HG02763 (cell line): ENCODE results near the gene MCTP2.

Source experiments
- ATAC-seq: cut with Tn5 transposase; IDR thresholded peaks from one replicate; pipeline ENCODE4 v1.9.1; 2021; ENCODE audit warnings: mild to moderate bottlenecking, moderate library complexity; ENCODE audit not compliant: unreplicated experiment

Gene MCTP2

DNA sequence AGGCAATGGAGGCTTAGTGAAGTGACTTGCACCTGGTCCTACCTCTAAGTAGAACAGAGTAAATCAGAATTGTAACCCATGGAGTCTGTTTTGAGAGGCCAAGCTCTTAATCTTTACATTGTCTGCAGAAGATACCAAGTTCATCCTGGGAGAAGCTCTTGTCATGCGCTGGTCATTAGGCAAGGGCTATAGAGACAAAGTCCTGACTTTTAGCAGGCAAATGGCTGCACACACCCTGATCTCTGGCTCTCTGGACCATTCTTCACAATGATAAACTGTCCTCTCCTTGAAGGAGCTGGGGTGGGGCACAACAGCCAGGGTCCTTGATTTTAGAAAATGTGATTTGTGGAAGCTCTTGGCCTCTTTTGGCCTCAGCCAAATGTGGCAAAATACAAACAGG is 65.4 kb downstream of the MCTP2 start:
- no peak for ATAC-seq

DNA sequence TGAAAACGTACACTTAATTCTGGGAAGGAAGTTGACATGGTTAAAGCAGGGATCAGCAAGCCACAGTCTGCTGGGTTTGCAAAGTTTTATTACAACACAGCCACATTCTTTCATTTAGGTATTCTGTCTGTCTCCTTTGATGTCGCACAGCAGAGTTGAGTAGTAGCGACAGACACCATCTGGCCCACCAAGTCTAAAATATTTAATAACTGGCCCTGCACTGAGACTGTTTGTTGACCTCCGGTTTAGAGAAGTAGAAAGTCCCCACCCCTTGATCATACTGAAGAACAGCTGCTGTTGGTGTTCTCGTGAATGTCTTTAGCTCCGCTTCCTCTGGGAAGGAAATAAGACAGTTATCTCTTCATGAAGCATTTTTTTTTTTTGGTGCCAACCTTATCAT is 66.2 kb downstream of the MCTP2 start:
- ATAC-seq, result peak; percentile 56

DNA sequence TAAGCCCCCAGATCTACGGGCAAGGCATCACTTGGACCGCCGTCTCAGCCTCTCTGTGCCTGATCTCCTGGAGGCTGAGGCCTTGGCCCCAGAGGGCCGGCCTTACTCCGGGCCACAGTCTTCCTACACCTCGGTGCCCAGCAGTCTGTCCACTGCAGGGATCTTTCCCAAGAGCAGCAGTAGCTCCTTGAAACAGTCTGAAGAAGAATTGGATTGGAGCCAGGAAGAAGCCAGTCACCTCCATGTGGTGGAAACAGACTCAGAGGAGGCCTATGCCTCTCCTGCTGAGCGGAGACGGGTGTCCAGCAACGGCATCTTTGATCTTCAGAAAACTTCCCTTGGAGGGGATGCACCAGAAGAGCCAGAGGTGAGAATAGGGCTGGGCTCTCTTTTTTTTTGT is 67.0 kb downstream of the MCTP2 start:
- ATAC-seq, result no peak

DNA sequence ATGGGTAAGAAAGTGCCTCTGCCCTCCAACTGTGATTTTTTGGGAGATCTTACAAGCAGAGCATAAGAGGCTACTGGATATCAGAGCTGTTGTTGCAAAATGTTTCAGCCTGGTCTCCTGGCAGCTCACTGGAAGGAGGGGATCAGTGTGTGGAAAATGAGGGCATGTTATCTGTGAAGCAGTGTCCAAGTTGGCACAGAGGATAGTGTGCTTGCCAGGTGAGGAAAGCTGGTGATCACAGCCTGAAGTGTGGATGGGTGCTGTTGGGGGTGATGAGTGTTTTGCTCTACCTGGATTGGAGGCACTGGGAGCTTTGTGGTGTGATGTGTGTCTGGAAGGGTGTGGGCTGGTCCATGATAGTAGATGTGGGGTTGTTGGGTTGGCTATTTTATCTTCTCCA is 69.3 kb downstream of the MCTP2 start:
- ATAC-seq, result no peak

DNA sequence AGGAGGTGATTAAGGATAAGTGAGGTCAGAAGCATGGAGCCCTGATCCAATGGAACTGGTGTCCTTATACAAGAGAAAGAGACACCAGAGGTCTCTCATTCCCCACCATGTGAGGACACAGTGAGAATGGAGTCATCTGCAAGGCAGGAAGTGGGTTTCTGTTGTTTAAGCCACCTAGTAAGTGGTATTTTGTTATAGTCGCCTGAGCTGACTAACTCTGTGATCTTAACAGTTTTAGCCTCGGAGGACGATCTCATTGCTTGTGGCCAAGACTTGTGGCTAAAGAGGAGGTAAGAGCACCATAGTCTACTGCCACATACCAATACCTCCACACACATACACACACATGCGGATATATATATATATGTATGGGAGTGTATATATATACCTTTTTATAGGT is 73.8 kb downstream of the MCTP2 start:
- peak; percentile 37 for ATAC-seq

DNA sequence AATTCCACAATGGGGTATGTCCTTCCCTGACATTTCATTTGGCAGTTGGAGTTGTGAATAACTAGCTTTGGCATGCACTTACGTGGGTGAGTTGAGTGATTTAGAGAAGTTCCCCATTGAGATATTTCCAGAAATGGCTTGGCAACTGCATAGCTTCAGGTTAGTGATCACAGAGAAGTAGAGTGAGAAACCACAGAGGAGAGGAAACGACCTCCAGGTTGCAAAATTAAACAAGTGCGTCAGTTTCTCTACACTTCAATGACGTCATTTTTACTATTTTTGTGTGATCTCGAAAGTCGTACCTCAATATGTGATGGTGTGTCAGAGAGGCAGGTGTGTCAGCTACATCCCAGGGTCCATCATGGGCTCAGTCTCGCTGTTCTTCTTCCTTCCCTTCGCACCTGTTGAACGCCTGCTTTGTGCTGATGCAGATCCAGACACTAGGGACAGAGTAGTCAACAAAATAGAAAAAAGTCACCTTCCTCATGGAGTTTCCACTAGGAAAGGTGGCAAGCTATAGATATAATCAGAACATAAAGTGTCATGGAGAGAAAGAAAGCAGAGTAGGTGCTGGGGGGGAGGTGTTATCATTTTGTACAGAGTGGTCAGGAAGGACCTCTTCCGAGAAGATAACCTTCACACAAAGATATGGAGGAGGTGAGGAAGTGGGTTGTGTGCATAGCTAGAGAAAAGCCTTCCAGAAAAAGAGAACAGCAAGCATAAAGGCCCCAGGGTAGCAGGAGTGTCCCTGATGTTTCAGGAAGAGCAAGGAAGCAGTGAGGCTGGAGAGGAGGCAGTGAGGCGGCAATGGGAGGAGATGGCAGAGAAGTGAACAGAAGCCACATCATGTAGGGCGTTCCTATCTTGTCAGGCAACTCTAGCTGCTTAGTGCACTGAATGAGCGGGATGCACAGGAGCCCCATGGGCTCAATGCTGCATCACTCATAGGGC is 75.6 kb downstream of the MCTP2 start:
- ATAC-seq, result peak; percentile 78

DNA sequence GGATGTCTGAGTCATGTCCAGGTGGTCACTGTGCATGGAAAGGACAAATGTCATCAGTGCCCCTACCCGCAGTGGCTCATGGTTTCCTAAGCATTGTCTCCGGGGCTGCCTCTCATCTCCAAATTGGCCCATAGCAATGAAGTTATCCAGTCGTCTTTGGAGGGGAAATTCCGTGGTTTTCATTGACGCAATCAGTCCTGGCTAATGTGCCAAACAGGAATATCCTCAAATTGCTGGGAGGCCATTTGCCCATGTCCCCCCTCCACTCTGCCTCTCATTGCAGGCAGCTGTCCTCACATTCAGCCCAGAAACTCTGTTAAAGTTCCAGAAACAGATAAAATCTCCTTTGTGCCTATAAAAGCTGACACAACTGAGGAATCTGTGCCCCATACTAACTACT is 81.6 kb downstream of the MCTP2 start:
- no peak for ATAC-seq

DNA sequence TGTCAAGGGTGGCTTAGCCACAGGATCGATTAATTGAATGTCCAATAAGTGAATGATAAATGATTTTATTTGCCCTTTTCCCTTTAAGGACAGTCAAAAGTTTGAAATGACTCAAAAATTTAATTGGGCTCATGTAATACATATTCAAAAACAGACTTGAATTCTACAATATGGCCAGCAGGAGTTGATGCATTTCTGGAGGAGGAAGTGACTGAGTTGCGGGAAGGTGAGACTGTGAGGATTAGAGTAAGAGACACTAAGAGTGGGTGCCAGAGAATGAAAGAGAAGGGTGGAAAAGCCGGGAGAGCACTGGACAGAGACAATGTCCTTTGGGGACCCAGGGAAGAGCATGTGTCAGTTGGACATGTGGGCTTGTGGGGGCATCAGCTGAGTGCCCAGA is 83.3 kb downstream of the MCTP2 start:
- ATAC-seq, result no peak

DNA sequence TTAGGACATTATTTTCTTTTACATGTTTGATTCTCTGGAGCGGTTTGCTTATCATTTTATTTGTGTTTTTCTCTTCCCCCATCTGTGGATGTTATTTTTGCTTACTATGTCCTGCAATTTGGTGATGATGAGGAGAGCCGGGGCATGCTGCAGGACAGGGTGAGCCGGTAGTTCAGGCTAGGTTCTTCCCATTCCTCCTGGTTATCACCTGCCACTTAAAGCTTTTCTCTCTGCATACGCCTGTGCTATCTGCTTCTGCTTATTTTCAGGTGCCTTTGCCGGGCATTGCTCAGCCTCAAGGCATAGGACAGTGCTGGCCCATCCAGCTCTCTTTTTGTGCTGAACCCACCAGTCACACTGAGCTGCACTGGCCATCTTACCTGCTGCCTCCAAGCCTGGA is 85.8 kb downstream of the MCTP2 start:
- no peak for ATAC-seq

DNA sequence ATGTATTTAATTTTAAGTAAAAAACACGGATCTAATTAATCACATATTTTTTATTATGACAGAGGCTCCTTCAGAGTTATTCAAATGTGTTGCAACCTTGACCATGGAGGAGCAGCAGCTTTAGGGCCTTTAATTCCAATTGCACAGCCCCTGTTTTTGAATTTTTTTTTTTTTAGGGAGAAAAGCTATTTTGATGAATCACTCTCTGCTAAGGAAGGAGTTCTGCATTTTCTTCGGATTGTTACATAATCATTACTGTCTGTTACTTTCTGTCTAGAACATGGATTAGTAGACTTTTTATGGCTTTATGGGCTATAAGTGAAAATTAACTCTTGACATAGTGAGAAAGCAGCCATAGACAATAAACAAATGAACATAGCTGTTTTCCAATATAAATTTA is 90.8 kb downstream of the MCTP2 start:
- ATAC-seq, result no peak

DNA sequence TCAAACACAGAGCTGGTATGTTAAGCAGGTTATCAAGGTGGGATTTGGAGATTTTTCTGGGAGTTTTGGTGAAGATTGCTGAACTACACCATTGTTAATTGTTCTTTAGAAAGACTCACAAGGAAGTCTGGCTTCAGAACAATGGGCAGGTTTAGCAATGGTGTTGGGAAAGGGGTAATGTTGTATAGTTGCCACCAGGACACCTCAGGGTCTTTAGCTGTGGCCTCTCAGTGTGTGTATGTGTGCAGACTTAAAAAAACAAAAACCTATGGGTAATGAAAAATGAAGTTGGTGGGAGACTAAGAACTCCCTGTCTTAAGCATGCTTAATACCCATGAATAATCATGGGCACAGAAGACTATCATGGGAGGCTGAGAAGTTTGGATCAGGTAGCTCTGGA is 91.7 kb downstream of the MCTP2 start:
- no peak for ATAC-seq

DNA sequence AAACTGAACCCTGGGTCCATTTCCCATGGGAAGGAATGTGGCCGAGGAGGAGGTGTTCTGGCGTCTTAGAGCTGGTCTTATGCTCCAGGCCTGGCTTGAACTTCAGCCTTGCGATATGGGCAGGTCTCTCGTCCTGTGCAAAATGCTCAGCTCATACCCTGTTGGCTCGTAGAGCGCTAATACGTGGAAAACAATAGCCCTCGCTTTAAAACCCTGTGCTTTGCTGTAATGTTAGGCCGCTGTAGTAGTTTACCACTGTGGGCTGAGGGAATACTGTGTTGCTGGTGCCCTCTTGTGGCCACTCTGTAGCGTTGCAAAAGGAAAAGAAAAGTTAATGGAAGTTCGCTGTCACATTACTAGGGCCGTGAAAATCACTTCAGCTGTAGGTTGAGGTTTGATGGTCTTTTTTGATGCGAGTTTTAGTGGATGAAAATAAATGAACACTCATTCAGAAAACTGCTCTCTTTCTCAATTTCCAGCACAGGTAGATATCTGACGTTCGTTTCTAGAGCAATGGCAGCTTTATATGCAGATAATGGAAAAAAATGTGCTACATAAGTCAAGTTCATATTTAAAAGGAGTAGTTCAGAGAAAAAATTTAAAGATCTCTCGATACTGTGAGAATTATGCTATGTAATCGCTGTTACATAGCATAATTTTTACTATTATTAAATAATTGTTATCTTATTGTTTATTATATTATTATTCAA is 92.9 kb downstream of the MCTP2 start:
- peak; percentile 76 for ATAC-seq

DNA sequence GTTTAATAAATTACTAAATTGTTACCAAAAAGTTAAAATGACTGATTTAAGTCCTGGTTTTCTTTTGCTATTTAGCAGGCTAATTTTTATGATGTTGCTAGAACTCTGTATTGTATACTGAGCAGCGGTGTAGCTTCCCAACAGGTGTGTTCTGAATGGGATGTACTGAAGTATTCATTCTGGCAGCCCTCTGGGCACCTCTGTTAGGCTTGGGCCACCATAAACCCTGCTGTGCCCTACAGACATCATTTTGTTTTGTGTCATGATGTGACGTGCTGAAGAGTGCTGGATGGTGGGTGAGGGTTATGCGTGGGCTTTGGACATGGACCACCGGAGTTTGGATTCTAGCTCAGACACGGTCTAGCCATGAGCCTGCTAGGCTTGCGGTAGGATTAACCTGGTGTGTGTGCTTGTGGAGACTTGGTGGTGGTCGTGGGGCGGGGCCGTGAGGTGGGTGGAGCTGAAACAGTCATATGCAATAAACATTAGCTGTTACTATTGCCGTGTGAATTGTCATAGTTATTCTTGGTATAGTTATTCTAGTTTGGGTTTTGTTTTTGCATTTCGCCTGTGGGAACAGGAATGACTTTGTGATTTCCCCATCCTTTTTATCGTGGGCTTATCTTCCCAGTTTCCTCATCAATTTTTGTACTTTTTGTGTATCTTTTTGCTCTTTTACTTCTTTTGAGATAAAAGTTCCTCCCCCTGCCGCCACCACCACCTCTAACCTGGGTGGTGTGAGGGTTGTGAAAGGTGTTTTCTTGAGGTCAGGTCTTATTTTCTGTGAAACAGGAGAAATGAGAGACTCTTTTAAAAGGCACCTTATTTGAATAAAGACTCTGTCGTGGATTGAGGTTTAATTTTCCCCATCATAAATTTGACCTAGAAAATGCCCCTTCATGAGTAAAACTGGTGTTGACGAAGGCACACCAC is 93.7 kb downstream of the MCTP2 start:
- no peak for ATAC-seq

DNA sequence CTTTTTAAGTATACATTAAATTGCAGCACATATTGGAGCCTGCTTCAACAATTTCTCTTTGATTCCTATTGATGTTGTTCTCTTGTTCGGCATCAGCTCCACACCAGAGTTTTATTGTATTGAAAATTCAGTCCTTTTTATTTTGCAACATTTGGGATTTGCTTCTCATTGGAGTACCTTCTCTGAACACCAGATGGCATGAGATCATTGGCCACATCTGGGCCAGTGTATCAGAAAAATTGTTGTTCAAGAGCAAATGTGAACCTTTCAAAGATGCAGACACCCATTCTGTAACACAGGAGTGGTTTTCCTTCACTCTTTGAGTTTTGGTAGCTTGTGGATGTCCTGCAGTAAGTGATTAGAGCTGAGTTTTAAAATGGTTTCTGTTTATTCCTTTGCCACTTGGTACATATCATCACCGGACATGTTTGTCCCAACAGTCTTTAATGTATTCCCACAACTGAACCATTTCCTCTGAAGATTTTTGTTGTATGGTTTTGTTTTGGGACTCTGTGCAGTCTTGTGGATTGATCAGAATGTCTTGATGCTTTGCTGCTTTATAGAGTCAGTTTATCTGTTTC is 96.1 kb downstream of the MCTP2 start:
- no peak for ATAC-seq

DNA sequence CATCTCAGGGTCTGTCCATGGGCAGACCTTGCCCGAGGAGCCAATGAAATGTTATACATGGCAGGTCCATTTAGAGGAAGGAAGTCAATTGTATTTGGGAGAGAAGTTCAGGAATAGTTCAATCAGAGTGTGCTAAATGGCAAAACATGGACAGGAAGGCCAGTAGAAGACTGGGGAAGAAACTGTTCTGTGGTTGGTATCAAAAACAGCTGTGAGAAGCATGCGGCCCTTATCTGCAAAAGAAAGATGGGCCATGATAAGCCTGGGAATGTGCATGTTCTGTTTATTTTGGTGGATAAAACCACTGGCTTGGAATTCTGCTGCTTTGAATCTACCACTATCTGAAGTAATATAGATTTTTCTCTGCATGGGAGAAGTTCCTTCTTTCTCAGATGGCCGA is 100.4 kb downstream of the MCTP2 start:
- ATAC-seq, result no peak

DNA sequence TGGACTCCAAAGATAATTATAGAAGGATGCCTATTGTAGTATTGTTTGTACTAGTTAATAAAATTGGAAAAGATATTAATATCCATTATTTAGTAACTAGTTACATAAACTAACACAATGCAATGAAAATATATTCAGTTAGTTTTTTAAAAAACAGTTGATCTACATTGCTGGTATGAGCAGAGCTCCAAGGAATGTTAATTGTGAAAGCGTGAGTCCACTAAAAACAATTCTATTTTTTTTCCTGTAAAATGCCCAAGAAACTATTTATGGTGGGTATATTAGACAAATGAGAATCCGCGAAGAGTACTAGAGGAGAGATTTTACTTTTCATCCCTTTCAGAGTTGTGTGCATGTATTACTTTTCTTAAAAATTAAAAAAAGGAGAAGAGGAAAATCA is 104.3 kb downstream of the MCTP2 start:
- no peak for ATAC-seq

DNA sequence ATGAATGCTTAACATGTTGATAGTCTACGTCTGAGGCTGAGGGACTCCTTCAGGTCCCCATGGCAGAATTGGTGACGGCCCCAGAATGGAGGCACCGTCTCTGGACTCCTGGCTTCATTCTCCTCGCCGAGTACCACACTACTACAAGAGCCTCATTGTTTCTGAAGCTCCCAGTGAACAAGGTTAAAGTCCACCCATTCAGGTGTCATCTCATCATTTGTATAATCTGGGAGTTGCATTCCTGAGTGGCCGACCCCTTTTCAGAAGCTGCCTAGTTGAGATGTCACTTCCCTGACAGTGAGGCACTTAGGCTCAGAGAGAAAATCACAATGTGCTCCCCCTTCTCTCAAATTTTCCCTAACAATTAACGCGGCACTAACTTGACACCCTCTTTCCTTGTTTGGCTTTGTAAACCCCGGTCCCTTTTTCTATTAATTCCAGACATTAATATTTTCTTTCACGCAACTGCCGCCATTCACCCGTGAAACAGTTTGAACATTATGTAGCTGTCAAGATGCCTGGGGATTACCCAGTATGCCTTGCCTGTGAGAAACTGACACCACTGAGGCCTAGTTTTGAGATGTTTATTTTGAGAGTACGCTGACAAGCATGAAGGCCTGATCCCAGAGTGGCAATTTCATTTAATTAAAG is 105.6 kb downstream of the MCTP2 start:
- no peak for ATAC-seq

DNA sequence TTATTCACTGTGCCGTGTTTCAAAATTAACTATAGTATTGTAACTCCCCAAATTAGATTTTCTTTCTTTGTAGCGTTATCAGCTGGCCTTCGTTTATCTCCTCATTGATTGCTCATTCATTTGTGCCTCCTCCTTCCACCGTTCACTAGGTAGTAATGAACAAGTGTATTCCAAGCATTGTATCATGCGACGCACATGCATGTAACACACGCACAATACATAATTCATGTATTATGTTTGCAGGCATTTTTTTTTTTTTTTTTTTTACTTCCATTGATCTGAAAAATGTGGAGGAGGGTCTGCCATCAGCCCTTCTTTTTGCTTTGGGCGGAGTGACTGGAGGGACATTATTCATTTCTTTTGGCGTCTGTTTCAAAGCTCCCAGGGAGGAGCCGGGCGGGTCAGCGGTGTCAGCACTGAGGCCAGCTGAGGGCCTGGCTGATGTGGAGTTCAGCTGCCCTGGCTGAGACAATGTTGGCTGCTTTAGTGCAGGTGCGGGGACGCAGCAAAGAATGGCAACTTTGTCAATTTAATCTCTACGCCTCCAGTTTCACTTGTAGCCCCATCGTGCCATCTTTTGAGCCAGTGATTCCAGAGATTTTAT is 107.0 kb downstream of the MCTP2 start:
- no peak for ATAC-seq

DNA sequence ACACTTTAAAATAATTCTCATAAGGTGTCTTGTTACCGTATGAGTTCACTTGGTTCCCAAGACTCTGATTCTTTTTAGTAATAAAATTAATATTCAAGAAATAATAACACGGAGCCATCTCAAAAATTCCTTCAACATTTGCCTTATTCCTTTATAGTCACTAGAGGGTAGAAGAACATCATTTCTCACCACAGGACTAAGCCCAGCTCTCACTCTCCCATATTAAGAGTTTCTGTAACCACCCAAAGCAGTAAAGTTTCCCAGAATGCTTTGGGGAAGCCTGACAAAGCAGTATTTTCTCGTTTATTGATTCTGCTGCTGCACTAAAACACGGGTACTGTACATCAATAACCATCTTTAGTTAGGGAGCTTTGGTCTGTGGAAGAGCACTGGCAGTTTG is 114.9 kb downstream of the MCTP2 start:
- ATAC-seq, result no peak

DNA sequence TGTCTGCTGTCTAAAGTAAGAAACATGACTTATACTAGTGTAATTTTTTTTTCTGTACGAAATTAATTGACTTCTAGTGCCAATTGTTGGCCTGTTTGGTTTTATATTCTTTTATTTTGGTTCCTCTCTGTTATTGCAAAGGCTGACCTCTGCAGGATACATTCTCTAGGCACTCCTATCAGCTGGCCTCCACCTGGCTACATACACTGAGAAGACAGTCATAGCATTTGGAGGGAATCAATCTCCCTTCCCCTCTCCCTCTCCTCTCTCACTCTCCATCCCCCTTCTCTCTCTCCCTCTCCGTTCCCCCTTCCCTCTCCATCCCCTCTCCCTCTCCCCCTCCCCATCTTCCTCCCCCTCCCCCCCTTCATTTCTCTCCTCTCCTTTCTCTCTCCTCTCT is 116.7 kb downstream of the MCTP2 start:
- ATAC-seq, result no peak
